Measurements from ENCODE around the gene POLN.
"Not testable (repeated sequence)": the region's sequence is repeated elsewhere in the genome, so short reads cannot be mapped to it uniquely, and the experiment has no call there.

The POLN gene

GRCh38 chr4:2212831-2213230 is 29.1 kb downstream of the POLN start:
- DNase-seq, result no peak

- DNase-seq, result not testable (repeated sequence)
Measured at GRCh38 chr4:2202789-2203188, 39.1 kb downstream of the POLN start.

- DNase-seq, result no peak
Measured at GRCh38 chr4:2194496-2194895, 47.4 kb downstream of the POLN start.

GRCh38 chr4:2193326-2193725 is 48.6 kb downstream of the POLN start:
- DNase-seq, result no peak

GRCh38 chr4:2186865-2187172 is 55.1 kb downstream of the POLN start:
- no peak for DNase-seq

- no peak for DNase-seq
Measured at GRCh38 chr4:2186133-2186864, 55.6 kb downstream of the POLN start.

GRCh38 chr4:2183394-2183793 is 58.5 kb downstream of the POLN start:
- DNase-seq, result no peak

- no peak for DNase-seq
Measured at GRCh38 chr4:2182994-2183393, 58.9 kb downstream of the POLN start.

GRCh38 chr4:2180410-2180809 is 61.5 kb downstream of the POLN start:
- no peak for DNase-seq

- no peak for DNase-seq
Measured at GRCh38 chr4:2179717-2180116, 62.2 kb downstream of the POLN start.

- no peak for DNase-seq
Measured at GRCh38 chr4:2178986-2179385, 62.9 kb downstream of the POLN start.

- DNase-seq, result no peak
Measured at GRCh38 chr4:2177443-2178093, 64.4 kb downstream of the POLN start.

GRCh38 chr4:2175990-2176698 is 65.8 kb downstream of the POLN start:
- DNase-seq, result no peak

GRCh38 chr4:2174061-2174460 is 67.9 kb downstream of the POLN start:
- no peak for DNase-seq

GRCh38 chr4:2172627-2173231 is 69.2 kb downstream of the POLN start:
- no peak for DNase-seq

GRCh38 chr4:2172161-2172560 is 69.8 kb downstream of the POLN start:
- no peak for DNase-seq

- DNase-seq, result no peak
Measured at GRCh38 chr4:2168469-2169319, 73.2 kb downstream of the POLN start.

- DNase-seq, result no peak
Measured at GRCh38 chr4:2166253-2166652, 75.7 kb downstream of the POLN start.

GRCh38 chr4:2165391-2165790 is 76.5 kb downstream of the POLN start:
- DNase-seq, result no peak

GRCh38 chr4:2163311-2163821 is 78.6 kb downstream of the POLN start:
- DNase-seq, result no peak

GRCh38 chr4:2161092-2161703 is 80.7 kb downstream of the POLN start:
- not testable (repeated sequence) for DNase-seq

GRCh38 chr4:2159931-2160330 is 82.0 kb downstream of the POLN start:
- DNase-seq, result no peak

Measured in left hindlimb (tissue), 1 donor.